ENCODE results near the gene SLC23A2. TPM values are rescaled to one million over a fixed set of nuclear protein-coding genes. Genes with fewer than 3 reads are reported as not detected.

Gene SLC23A2
- total RNA-seq, 4 donors from 2014 or later = 5.0 to 11.6 (median 7.9) TPM

GRCh38 chr20:4904127-4904860 is 97.0 kb downstream of the SLC23A2 start:
- intact Hi-C loops (cut with DNase I; ENCODE audit: low total_unique reads) (no loop called here), in situ Hi-C loops (cut with MboI; ENCODE audit: low pct_ligation_motif_present in 1 of 4, low pct_unique_long_range_greater_than_20kb in 1 of 4, low sequenced_read_pairs in 3 of 4) (no loop called here)
- Histone ChIP-seq H3K4me3 (no peak overlapping the region), H3K36me3 (no peaks in the 10 kb centered on the region), H3K9me3 (no peaks in the 10 kb centered on the region), H3K27ac (no peak overlapping the region), H3K27me3 (no peaks in the 10 kb centered on the region), H3K4me1 (peaks cover 0 to 2% (median 0%) of the 10 kb centered on the region in 4 donors)
- WGBS, 2 donors (ENCODE audit: low coverage in 1 of 2) = 83 to 97% methylated on average over 3 to 4 of the region's 4 CpGs
- TF ChIP-seq POLR2A (IDR thresholded peaks at IDR 0.05) (no peak), POLR2AphosphoS5 (IDR thresholded peaks at IDR 0.05) (no peak), EP300 (IDR thresholded peaks at IDR 0.05; ENCODE audit: low read depth) (no peak)
- DNase-seq = no peak

GRCh38 chr20:4902788-4903187 is 98.5 kb downstream of the SLC23A2 start:
- Histone ChIP-seq H3K27me3 (no peaks in the 10 kb centered on the region), H3K4me3 (no peak overlapping the region), H3K27ac (no peak overlapping the region), H3K9me3 (no peaks in the 10 kb centered on the region), H3K36me3 (no peaks in the 10 kb centered on the region), H3K4me1 (peaks cover 0 to 17% (median 8%) of the 10 kb centered on the region in 4 donors)
- WGBS, 2 donors (ENCODE audit: low coverage in 1 of 2) = 75 to 76% methylated on average over 3 to 4 of the region's 4 CpGs
- DNase-seq = no peak
- intact Hi-C loops (cut with DNase I; ENCODE audit: low total_unique reads) = no loop called here
- in situ Hi-C loops (cut with MboI; ENCODE audit: low pct_ligation_motif_present in 1 of 4, low pct_unique_long_range_greater_than_20kb in 1 of 4, low sequenced_read_pairs in 3 of 4) = no loop called here
- no peak for TF ChIP-seq POLR2AphosphoS5 (IDR thresholded peaks at IDR 0.05)
- TF ChIP-seq CTCF (IDR thresholded peaks at IDR 0.05) = no peak
- TF ChIP-seq POLR2A (IDR thresholded peaks at IDR 0.05) = no peak
- TF ChIP-seq EP300 (IDR thresholded peaks at IDR 0.05; ENCODE audit: low read depth) = no peak

DNA sequence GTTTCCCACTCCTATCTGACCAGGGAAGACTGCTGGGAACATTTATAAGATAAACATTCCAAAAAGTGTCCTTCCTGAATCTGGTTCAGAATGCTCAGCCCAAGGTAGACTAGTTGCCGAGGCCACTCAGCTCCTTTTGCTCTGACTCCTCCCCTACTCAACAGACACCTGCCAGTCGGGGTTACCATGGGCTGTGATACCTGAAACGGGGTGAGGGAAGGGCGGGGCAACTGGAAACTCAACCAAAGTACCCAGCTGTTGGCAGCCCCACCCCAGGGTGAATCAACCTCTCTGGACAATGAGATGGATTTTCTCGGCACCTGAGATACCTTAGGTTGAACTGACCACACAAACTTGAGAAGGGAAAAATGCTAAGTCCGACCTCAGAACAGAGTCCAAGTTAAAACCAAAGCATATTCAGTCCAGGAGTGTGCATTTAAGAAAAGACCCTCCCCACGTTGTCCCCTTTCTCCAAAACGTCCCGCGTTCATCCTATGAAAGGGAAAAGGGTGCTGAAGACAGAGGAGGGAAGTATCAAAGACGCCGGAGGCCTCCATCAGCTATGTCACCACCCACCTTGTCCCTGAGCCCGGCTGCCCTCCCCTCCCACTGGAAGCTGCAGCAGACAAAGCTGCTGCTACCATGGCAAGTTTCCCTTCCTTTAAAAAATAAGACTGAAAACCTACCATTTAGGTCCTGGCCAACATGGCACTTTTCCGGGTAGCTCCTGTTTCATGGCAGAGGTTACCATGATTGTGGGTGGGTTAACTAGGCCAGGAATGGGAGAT is 100.1 kb downstream of the SLC23A2 start:
- Histone ChIP-seq H3K9me3 (no peaks in the 10 kb centered on the region), H3K4me3 (no peak overlapping the region), H3K27me3 (no peaks in the 10 kb centered on the region), H3K36me3 (no peaks in the 10 kb centered on the region), H3K4me1 (peaks cover 0 to 24% (median 8%) of the 10 kb centered on the region in 4 donors), H3K27ac (peak overlapping the region in 1 of 4 donors; percentile 2)
- TF ChIP-seq EP300 (IDR thresholded peaks at IDR 0.05; ENCODE audit: low read depth) = no peak
- TF ChIP-seq POLR2AphosphoS5 (IDR thresholded peaks at IDR 0.05) = no peak
- no peak for TF ChIP-seq CTCF (IDR thresholded peaks at IDR 0.05)
- TF ChIP-seq POLR2A (IDR thresholded peaks at IDR 0.05) = no peak
- intact Hi-C loops (cut with DNase I; ENCODE audit: low total_unique reads) (no loop called here), in situ Hi-C loops (cut with MboI; ENCODE audit: low pct_ligation_motif_present in 1 of 4, low pct_unique_long_range_greater_than_20kb in 1 of 4, low sequenced_read_pairs in 3 of 4) (no loop called here)
- 77 to 100% methylated on average over 4 to 14 of the region's 14 CpGs for WGBS, 2 donors (ENCODE audit: low coverage in 1 of 2)
- no peak for DNase-seq

- TF ChIP-seq EP300 (IDR thresholded peaks at IDR 0.05; ENCODE audit: low read depth) (no peak), CTCF (IDR thresholded peaks at IDR 0.05) (no peak), POLR2AphosphoS5 (IDR thresholded peaks at IDR 0.05) (no peak), POLR2A (IDR thresholded peaks at IDR 0.05) (no peak)
- peak overlapping the region in 1 of 4 donors; percentile 40 for H3K27ac ChIP-seq
- no peak overlapping the region for H3K4me3 ChIP-seq
- no peaks in the 10 kb centered on the region for H3K36me3 ChIP-seq
- intact Hi-C loops (cut with DNase I; ENCODE audit: low total_unique reads) = no loop called here
- in situ Hi-C loops (cut with MboI; ENCODE audit: low pct_ligation_motif_present in 1 of 4, low pct_unique_long_range_greater_than_20kb in 1 of 4, low sequenced_read_pairs in 3 of 4) = no loop called here
- 64 to 65% methylated on average over 6 to 14 of the region's 14 CpGs for WGBS, 2 donors (ENCODE audit: low coverage in 1 of 2)
- H3K9me3 ChIP-seq = no peaks in the 10 kb centered on the region
- DNase-seq = peak; percentile 26
- no peaks in the 10 kb centered on the region for H3K27me3 ChIP-seq
- peaks cover 0 to 24% (median 8%) of the 10 kb centered on the region in 4 donors for H3K4me1 ChIP-seq
Measured at GRCh38 chr20:4898282-4899244, 102.7 kb downstream of the SLC23A2 start.
